Measurements from ENCODE around the gene ROBO4. TPM values are rescaled to one million over a fixed set of nuclear protein-coding genes. Genes with fewer than 3 reads are reported as not detected.

The ROBO4 gene
- total RNA-seq, 6 experiments from 2014 or later = 3.6 to 18.8 (median 9.0) TPM

- Histone ChIP-seq H3K4me1 (peaks cover 0 to 15% (median 0%) of the 10 kb centered on the region in 4 donors), H3K4me3 (no peak overlapping the region), H3K9me3 (no peaks in the 10 kb centered on the region), H3K27me3 (peaks cover 13 to 37% of the 10 kb centered on the region in 2 donors), H3K27ac (no peak overlapping the region), H3K36me3 (no peaks in the 10 kb centered on the region)
- ATAC-seq = no peak
- TF ChIP-seq CTCF (IDR thresholded peaks at IDR 0.05) (no peak), POLR2A (IDR thresholded peaks at IDR 0.05) (no peak)
- WGBS (ENCODE audit: insufficient coverage, low coverage, low lambda C conversion rate, missing lambda C conversion rate) = 2% methylated on average over 16 of the region's 16 CpGs
- DNase-seq = no peak
- intact Hi-C loops (cut with DNase I) = loop anchor here in 1 of 2 donors (10.0 kb wide), 1 partner anchor 225 kb away; no protein-coding TSS in a partner anchor
Observed at GRCh38 chr11:124869331-124869730, 28.3 kb downstream of the ROBO4 start.

GRCh38 chr11:124868331-124869274 is 29.1 kb downstream of the ROBO4 start:
- Histone ChIP-seq H3K36me3 (no peaks in the 10 kb centered on the region), H3K4me3 (no peak overlapping the region), H3K4me1 (peaks cover 0 to 16% (median 0%) of the 10 kb centered on the region in 4 donors), H3K27ac (no peak overlapping the region), H3K9me3 (no peaks in the 10 kb centered on the region), H3K27me3 (peaks cover 13 to 45% of the 10 kb centered on the region in 2 donors)
- intact Hi-C loops (cut with DNase I) = loop anchor here in 1 of 2 donors (10.0 kb wide), 1 partner anchor 224 kb away; no protein-coding TSS in a partner anchor
- peak in 1 of 3 donors; percentile 51 for DNase-seq
- WGBS (ENCODE audit: insufficient coverage, low coverage, low lambda C conversion rate, missing lambda C conversion rate) = 11% methylated on average over 12 of the region's 63 CpGs
- no peak for ATAC-seq
- TF ChIP-seq POLR2A (IDR thresholded peaks at IDR 0.05) = no peak
- TF ChIP-seq CTCF (IDR thresholded peaks at IDR 0.05) = no peak

DNA sequence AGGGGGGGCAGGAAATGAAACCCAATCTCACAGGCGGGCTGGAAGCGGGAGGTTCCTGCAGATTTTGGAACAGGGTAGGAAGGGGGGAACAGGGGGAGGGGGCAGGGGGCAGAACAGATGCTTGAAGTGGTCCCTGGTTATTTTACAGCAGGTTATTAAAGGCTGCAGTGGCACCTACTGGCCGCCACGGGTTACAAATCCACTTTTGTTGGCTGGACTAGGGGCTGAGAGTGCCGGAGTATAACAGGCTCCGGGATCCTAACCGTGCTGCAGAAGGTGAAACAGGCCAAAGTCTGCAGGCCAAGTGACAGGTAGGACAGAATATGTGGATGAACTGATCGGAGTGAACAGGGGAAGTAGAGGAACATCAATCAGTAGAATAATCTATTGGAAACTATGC is 30.0 kb downstream of the ROBO4 start:
- TF ChIP-seq CTCF (IDR thresholded peaks at IDR 0.05) (peak; percentile 17 to 50 (median 48)), POLR2A (IDR thresholded peaks at IDR 0.05) (no peak)
- no peaks in the 10 kb centered on the region for H3K9me3 ChIP-seq
- H3K4me1 ChIP-seq = peaks cover 0 to 25% (median 3%) of the 10 kb centered on the region in 4 donors
- WGBS (ENCODE audit: insufficient coverage, low coverage, low lambda C conversion rate, missing lambda C conversion rate) = 2% methylated on average over 8 of the region's 8 CpGs
- DNase-seq = peak in 1 of 3 donors; percentile 55
- peaks cover 13 to 50% of the 10 kb centered on the region in 2 donors for H3K27me3 ChIP-seq
- no peak overlapping the region for H3K4me3 ChIP-seq
- H3K27ac ChIP-seq = no peak overlapping the region
- H3K36me3 ChIP-seq = no peaks in the 10 kb centered on the region
- ATAC-seq = peak; percentile 65 to 74 (median 70)
- intact Hi-C loops (cut with DNase I) = loop anchor here in 1 of 2 donors (10.0 kb wide), 1 partner anchor 223 kb away; no protein-coding TSS in a partner anchor

- ATAC-seq (peak; percentile 57 to 78 (median 72)), DNase-seq (peak in 1 of 3 donors; percentile 50)
- no peaks in the 10 kb centered on the region for H3K36me3 ChIP-seq
- WGBS (ENCODE audit: insufficient coverage, low coverage, low lambda C conversion rate, missing lambda C conversion rate) = 7% methylated on average over 40 of the region's 62 CpGs
- H3K9me3 ChIP-seq = no peaks in the 10 kb centered on the region
- intact Hi-C loops (cut with DNase I) = loop anchor here in 1 of 2 donors (10.0 kb wide), 1 partner anchor 221 kb away; no protein-coding TSS in a partner anchor
- H3K4me3 ChIP-seq = peak overlapping the region in 1 of 3 donors; percentile 31
- H3K4me1 ChIP-seq = peaks cover 0 to 25% (median 3%) of the 10 kb centered on the region in 4 donors
- no peak overlapping the region for H3K27ac ChIP-seq
- TF ChIP-seq CTCF (IDR thresholded peaks at IDR 0.05) (peak; percentile 52 to 86 (median 76)), POLR2A (IDR thresholded peaks at IDR 0.05) (no peak)
- H3K27me3 ChIP-seq = peaks cover 13 to 50% of the 10 kb centered on the region in 2 donors
Observed at GRCh38 chr11:124865902-124866851, 31.5 kb downstream of the ROBO4 start.

Data from right lobe of liver (tissue), 6 donors.